ENCODE results near the gene SLC41A2.
"Not testable (repeated sequence)": the region's sequence is repeated elsewhere in the genome, so short reads cannot be mapped to it uniquely, and the experiment has no call there.

Gene SLC41A2

GRCh38 chr12:104963757-104964156, 5.7 kb upstream of the SLC41A2 start:
- DNase-seq (ENCODE audit: low spot score): no peak

GRCh38 chr12:104960464-104960863, 2.4 kb upstream of the SLC41A2 start:
- no peak for DNase-seq (ENCODE audit: low spot score)

- DNase-seq (ENCODE audit: low spot score): peak; percentile 56
Measured at GRCh38 chr12:104959335-104959841, 1.3 kb upstream of the SLC41A2 start.

- DNase-seq (ENCODE audit: low spot score): peak; percentile 81
Measured at GRCh38 chr12:104958805-104959334, 780 bp upstream of the SLC41A2 start.

GRCh38 chr12:104957719-104958000, 430 bp downstream of the SLC41A2 start:
- DNase-seq (ENCODE audit: low spot score): peak; percentile 39

GRCh38 chr12:104956870-104957718, 996 bp downstream of the SLC41A2 start:
- DNase-seq (ENCODE audit: low spot score): no peak

- no peak for DNase-seq (ENCODE audit: low spot score)
Measured at GRCh38 chr12:104955703-104956102, 2.4 kb downstream of the SLC41A2 start.

- peak; percentile 68 for DNase-seq (ENCODE audit: low spot score)
Measured at GRCh38 chr12:104953323-104953722, 4.8 kb downstream of the SLC41A2 start.

GRCh38 chr12:104952816-104953215, 5.3 kb downstream of the SLC41A2 start:
- peak; percentile 79 for DNase-seq (ENCODE audit: low spot score)

GRCh38 chr12:104951759-104952509, 6.2 kb downstream of the SLC41A2 start:
- no peak for DNase-seq (ENCODE audit: low spot score)

GRCh38 chr12:104948716-104949115, 9.4 kb downstream of the SLC41A2 start:
- not testable (repeated sequence) for DNase-seq (ENCODE audit: low spot score)

- DNase-seq (ENCODE audit: low spot score): no peak
Measured at GRCh38 chr12:104944252-104944651, 13.8 kb downstream of the SLC41A2 start.

- DNase-seq (ENCODE audit: low spot score): not testable (repeated sequence)
Measured at GRCh38 chr12:104943401-104943800, 14.7 kb downstream of the SLC41A2 start.

GRCh38 chr12:104942075-104942474, 16.0 kb downstream of the SLC41A2 start:
- peak; percentile 23 for DNase-seq (ENCODE audit: low spot score)

GRCh38 chr12:104941454-104941853, 16.6 kb downstream of the SLC41A2 start:
- no peak for DNase-seq (ENCODE audit: low spot score)

- DNase-seq (ENCODE audit: low spot score): no peak
Measured at GRCh38 chr12:104939089-104939488, 19.0 kb downstream of the SLC41A2 start.

- DNase-seq (ENCODE audit: low spot score): peak; percentile 45
Measured at GRCh38 chr12:104938371-104938770, 19.7 kb downstream of the SLC41A2 start.

GRCh38 chr12:104935886-104936285, 22.2 kb downstream of the SLC41A2 start:
- DNase-seq (ENCODE audit: low spot score): peak; percentile 64

- no peak for DNase-seq (ENCODE audit: low spot score)
Measured at GRCh38 chr12:104933778-104934177, 24.3 kb downstream of the SLC41A2 start.

GRCh38 chr12:104933128-104933527, 25.0 kb downstream of the SLC41A2 start:
- DNase-seq (ENCODE audit: low spot score): no peak

GRCh38 chr12:104930388-104931326, 27.4 kb downstream of the SLC41A2 start:
- DNase-seq (ENCODE audit: low spot score): peak; percentile 88

GRCh38 chr12:104929977-104930376, 28.1 kb downstream of the SLC41A2 start:
- DNase-seq (ENCODE audit: low spot score): peak; percentile 71

Measured in kidney tubule cell (primary cell).